Activated B cell treated with CpG ODN at 0.5 μM for 24 hours (primary cell): Measurements from ENCODE around the gene KATNIP. TPM values are rescaled to one million over a fixed set of nuclear protein-coding genes. Genes with fewer than 3 reads are reported as not detected.

ENCODE experiments used
- ATAC-seq: fragments of 200-7000 bp; cut with Tn5 transposase; one replicate; pipeline ENCODE4 v1.10.0; 2021; ENCODE audit warnings: low read depth, mild to moderate bottlenecking, moderate library complexity
- CTCF ChIA-PET: fragments of 350-600 bp; sonication (Branson Sonifier 250); formaldehyde crosslinking; loops from one replicate; lab custom pipeline; 2021; ENCODE audit warnings: antibody characterized with exemption; lab: Charles Lee
- POLR2A ChIA-PET: fragments of 350-600 bp; sonication (Branson Sonifier 250); formaldehyde crosslinking; loops from one replicate; lab custom pipeline; 2021; ENCODE audit warnings: antibody characterized with exemption; lab: Charles Lee
- DNase-seq: peaks from one replicate; pipeline ENCODE4 v3.0.0; 2022
- H3K27ac Mint-ChIP-seq: one replicate; pipeline ENCODE4 v1.8.0; 2020; ENCODE audit warnings: mixed read lengths
- H3K27me3 Mint-ChIP-seq: one replicate; pipeline ENCODE4 v1.8.0; 2021; ENCODE audit warnings: mixed read lengths
- H3K36me3 Mint-ChIP-seq: one replicate; pipeline ENCODE4 v1.8.0; 2021; ENCODE audit warnings: low read depth, mixed read lengths
- H3K4me1 Mint-ChIP-seq: one replicate; pipeline ENCODE4 v1.8.0; 2021; ENCODE audit warnings: mixed read lengths
- H3K4me3 Mint-ChIP-seq: one replicate; pipeline ENCODE4 v1.8.0; 2020; ENCODE audit warnings: mild to moderate bottlenecking, mixed read lengths
- H3K9me3 Mint-ChIP-seq: one replicate; pipeline ENCODE4 v1.8.0; 2020; ENCODE audit warnings: mixed read lengths
- CTCF ChIP-seq: fragments of 200-600 bp; IDR thresholded peaks from one replicate; pipeline ENCODE4 v1.8.0; 2022; ENCODE audit warnings: antibody characterized with exemption, mild to moderate bottlenecking
- intact Hi-C: fragments of 100-400 bp; cut with micrococcal nuclease; formaldehyde crosslinking; loops from one replicate; pipeline ENCODE4 v1.15.1; 2024
- total RNA-seq: library from RNA; stranded (reverse); gene quantifications from 2 replicates; pipeline ENCODE4 v1.2.3, GENCODE V29; 2022

KATNIP gene
- total RNA-seq, 1 donor from 2014 or later = 40.4 TPM

DNA sequence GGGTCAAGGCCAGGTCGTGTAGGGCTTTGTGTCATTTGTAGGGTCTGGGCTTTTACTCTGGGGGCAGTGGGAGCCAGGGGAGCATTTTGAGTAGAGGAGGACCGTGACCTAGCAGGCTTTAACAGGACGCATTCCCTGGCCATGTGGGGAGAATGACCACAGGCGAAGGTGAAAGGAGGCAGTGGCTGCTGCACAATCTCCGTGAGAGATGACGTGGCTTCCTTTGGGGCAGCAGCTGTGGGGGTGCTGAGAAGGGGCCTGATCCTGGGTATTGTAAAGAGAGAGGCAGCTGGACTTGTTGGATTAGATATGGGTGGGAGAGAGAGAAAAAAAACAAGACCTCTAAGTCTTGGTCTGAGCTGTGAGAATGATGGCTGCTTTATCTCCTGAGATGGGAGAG is 46.0 kb downstream of the KATNIP start:
- DNase-seq (no peak), ATAC-seq (no peak)
- Mint-ChIP-seq H3K36me3 (peaks cover 17% of the 10 kb centered on the region), H3K27me3 (no peaks in the 10 kb centered on the region), H3K4me1 (peaks cover 4% of the 10 kb centered on the region), H3K9me3 (no peaks in the 10 kb centered on the region), H3K27ac (no peak overlapping the region), H3K4me3 (no peak overlapping the region)
- TF ChIP-seq CTCF = no peak
- POLR2A ChIA-PET = no interaction called here
- CTCF ChIA-PET = no interaction called here
- intact Hi-C loops = no loop called here

- peaks cover 16% of the 10 kb centered on the region for H3K36me3 Mint-ChIP-seq
- intact Hi-C loops = no loop called here
- H3K4me3 Mint-ChIP-seq = no peak overlapping the region
- TF ChIP-seq CTCF = no peak
- no peak for ATAC-seq
- DNase-seq = no peak
- CTCF ChIA-PET = no interaction called here
- no peaks in the 10 kb centered on the region for H3K27me3 Mint-ChIP-seq
- H3K9me3 Mint-ChIP-seq = no peaks in the 10 kb centered on the region
- peaks cover 4% of the 10 kb centered on the region for H3K4me1 Mint-ChIP-seq
- POLR2A ChIA-PET = no interaction called here
- H3K27ac Mint-ChIP-seq = no peak overlapping the region
Measured at GRCh38 chr16:27596411-27596810, 46.5 kb downstream of the KATNIP start.

GRCh38 chr16:27597361-27597760 is 47.4 kb downstream of the KATNIP start:
- Mint-ChIP-seq H3K9me3 (no peaks in the 10 kb centered on the region), H3K27me3 (no peaks in the 10 kb centered on the region), H3K4me1 (peaks cover 3% of the 10 kb centered on the region), H3K4me3 (no peak overlapping the region), H3K27ac (no peak overlapping the region), H3K36me3 (peaks cover 12% of the 10 kb centered on the region)
- no peak for DNase-seq
- POLR2A ChIA-PET = no interaction called here
- no peak for ATAC-seq
- CTCF ChIA-PET = no interaction called here
- intact Hi-C loops = no loop called here
- TF ChIP-seq CTCF = no peak

DNA sequence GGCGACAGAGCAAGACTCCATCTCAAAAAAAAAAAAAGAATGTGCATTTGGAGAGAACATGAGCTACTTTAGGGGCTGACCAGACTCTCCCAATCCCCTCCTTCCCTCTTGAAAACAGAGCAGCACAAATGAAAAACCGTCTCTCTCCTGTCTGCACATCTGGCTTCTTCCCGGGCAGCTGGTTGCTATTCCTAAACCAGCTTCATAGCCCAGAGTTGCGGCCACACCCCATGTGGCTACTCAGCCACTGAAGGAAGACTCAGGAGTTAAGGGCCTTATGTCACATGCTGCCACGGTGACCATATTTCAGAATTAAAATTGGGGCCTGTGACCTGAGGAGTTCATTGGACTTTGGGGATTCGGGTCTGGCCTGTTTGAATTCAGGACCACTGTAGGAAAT is 48.3 kb downstream of the KATNIP start:
- ChIA-PET POLR2A (no interaction called here), CTCF (no interaction called here)
- ATAC-seq (no peak), DNase-seq (no peak)
- Mint-ChIP-seq H3K4me3 (no peak overlapping the region), H3K27me3 (no peaks in the 10 kb centered on the region), H3K9me3 (no peaks in the 10 kb centered on the region), H3K27ac (no peak overlapping the region), H3K36me3 (peaks cover 9% of the 10 kb centered on the region), H3K4me1 (no peaks in the 10 kb centered on the region)
- TF ChIP-seq CTCF = no peak
- intact Hi-C loops = no loop called here

GRCh38 chr16:27598931-27599565 is 49.1 kb downstream of the KATNIP start:
- Mint-ChIP-seq H3K9me3 (no peaks in the 10 kb centered on the region), H3K27ac (no peak overlapping the region), H3K4me3 (no peak overlapping the region), H3K27me3 (no peaks in the 10 kb centered on the region), H3K4me1 (no peaks in the 10 kb centered on the region), H3K36me3 (peaks cover 9% of the 10 kb centered on the region)
- ATAC-seq = no peak
- no peak for TF ChIP-seq CTCF
- no peak for DNase-seq
- POLR2A ChIA-PET = no interaction called here
- CTCF ChIA-PET = no interaction called here
- intact Hi-C loops = no loop called here
